DMS53 treated with DMSO at 0.1 percent for 48 hours (cell line): ENCODE measurements around the gene TUT4.

Experiments used
- DNase-seq: peaks from one replicate; lab custom pipeline; 2025; ENCODE audit not compliant: unreplicated experiment; lab: John Stamatoyannopoulos, UW

The TUT4 gene

GRCh38 chr1:52534928-52535764 is 17.7 kb downstream of the TUT4 start:
- DNase-seq, result no peak

DNA sequence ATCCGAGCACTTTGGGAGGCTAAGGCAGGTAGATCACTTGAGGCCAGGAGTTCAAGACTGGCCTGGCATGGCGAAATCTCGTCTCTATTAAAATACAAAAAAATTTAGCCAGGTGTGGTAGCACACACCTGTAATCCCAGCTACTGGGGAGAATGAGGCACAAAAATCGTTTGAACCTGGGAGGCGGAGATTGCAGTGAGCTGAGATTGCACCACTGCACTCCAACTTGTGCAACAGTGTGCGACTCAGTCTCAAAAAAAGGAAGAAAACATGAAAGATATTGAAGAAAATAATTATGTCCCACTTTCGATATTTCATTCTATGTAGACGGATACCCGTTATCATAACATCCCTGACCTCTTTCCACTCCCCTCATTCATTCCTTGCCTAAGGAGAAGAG is 19.2 kb downstream of the TUT4 start:
- no peak for DNase-seq

DNA sequence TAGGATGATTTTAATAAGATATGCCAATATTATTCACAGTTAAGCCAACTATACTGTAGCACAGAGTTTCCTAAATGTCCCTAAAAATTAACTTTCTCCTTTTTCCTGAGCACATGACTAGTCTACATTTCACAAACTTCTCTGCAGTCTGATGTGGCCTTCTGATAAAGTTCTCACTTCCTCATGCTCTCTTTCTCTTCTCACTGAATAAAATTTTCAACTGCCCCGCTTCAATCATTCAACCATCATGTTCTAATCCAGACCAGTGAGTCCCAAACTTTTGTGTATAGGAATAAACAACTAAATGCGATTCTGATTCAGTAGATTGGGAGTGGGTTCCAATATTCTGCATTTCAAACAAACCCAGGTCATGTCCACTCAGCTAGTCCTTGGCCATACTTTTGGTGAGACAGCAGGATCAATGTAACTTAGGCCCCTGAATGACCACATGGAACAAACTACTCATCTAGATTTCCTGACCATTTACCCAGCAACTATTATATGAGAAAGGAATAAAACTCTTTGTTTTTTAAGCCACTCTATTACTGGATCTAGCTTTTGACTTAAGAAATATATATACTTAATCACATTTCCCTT is 20.1 kb downstream of the TUT4 start:
- DNase-seq, result no peak

DNA sequence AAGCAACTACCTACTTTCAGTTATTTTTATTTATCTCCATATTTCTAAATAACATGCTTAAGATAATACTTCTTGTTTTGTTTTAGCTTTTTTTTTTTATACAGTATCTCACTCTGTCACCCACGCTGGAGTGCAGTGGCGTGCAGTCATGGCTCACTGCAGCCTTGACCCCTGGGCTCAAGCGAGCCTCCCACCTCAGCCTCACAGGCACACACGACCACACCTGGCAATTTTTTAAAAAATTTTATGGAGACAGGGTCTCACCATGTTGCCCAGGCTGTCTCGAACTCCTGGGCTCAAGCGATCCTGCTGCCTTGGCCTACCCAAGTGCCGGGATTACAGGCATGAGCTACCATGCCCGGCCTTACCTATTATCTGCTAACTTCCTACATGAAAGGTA is 20.6 kb downstream of the TUT4 start:
- DNase-seq, result no peak

- DNase-seq, result no peak
These were observed 21.5 kb downstream of the TUT4 start for GRCh38 chr1:52531249-52531872.

GRCh38 chr1:52530563-52531144 is 22.2 kb downstream of the TUT4 start:
- no peak for DNase-seq

- no peak for DNase-seq
These were observed 29.5 kb downstream of the TUT4 start for GRCh38 chr1:52523376-52523775.

- no peak for DNase-seq
These were observed 32.7 kb downstream of the TUT4 start for GRCh38 chr1:52520148-52520547.

GRCh38 chr1:52518962-52519361 is 33.9 kb downstream of the TUT4 start:
- DNase-seq, result no peak

- DNase-seq, result no peak
These were observed 40.9 kb downstream of the TUT4 start for GRCh38 chr1:52511851-52512615.

GRCh38 chr1:52511439-52511838 is 41.5 kb downstream of the TUT4 start:
- no peak for DNase-seq

DNA sequence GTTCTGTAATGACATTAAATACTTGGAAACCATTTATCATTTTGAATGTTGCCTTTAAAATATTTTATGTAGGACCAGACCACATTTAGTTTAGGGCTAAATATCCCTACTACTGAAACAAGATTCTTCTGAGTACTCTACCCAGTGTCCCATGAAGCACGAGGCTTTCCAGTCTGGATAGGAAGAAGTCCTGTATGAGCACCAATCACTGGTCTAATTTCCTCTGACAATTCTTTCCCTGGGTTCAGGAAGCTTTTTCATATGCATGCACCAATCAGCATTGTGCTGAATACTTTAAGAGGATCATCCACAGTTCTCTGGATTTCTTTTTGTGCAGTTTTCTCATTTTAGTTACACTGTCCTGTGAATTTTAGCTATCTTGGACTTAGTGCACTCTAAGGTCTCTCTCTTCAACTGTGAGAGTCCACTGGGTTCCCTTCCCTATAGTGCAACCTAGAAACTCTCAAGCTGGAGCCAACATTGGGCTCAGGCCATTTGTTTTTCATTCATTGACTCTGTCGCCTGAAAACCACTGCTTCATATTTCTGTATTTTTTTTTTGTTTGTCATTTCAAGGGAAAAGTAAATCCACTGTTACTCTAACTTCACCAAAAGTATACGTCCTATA is 45.9 kb downstream of the TUT4 start:
- DNase-seq, result no peak

- no peak for DNase-seq
These were observed 46.5 kb downstream of the TUT4 start for GRCh38 chr1:52506349-52506748.

- DNase-seq, result no peak
These were observed 48.2 kb downstream of the TUT4 start for GRCh38 chr1:52504720-52505119.

- no peak for DNase-seq
These were observed 49.2 kb downstream of the TUT4 start for GRCh38 chr1:52503706-52504105.

GRCh38 chr1:52502789-52503188 is 50.1 kb downstream of the TUT4 start:
- DNase-seq, result no peak

DNA sequence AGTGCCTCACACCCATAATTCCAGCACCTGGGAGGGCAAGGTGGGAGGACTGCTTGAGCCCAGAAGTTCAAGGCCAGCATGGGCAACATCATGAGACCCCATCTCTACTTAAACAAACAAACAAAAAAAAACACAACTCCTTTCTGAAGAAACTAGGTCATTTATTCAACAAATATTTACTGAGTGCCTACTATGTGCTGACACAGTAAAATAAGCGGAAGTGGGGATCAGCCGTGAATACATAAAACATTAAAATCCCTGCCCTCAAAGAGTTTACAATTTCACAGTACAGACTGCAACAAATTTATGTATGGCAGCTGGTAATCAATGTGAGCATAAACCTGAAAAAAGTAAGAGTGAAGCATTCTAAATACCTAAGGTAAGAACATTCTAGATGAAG is 65.3 kb downstream of the TUT4 start:
- no peak for DNase-seq

DNA sequence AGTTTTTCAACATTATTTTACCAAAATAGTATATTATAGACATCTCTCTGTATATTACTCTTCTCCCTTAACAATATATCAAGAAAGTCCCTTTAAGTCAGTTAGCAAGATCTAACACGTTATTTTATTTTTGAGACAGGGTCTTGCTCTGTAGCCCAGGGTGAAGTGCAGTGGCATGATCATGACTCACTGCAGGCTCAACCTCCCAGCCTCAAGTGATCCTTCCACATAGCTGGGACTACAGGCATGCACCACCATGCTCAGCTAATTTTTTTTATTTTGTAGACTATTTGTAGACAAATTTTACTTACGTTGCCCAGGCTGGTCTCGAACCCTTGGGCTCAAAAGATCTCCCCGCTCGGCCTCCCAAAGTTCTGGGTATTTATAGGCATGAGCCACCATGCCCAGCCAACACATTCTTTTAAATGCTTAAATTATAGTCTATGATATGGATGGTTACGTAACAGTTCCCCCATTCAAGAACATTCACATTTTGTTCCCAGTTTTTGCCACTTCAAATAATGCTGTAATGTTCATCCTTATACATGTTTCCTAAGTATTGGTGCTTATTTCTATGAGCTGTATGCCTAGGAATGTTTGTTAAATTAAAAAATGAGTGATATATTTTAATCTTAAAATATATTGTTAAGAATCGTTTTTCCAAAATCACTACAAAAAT is 70.4 kb downstream of the TUT4 start:
- no peak for DNase-seq

DNA sequence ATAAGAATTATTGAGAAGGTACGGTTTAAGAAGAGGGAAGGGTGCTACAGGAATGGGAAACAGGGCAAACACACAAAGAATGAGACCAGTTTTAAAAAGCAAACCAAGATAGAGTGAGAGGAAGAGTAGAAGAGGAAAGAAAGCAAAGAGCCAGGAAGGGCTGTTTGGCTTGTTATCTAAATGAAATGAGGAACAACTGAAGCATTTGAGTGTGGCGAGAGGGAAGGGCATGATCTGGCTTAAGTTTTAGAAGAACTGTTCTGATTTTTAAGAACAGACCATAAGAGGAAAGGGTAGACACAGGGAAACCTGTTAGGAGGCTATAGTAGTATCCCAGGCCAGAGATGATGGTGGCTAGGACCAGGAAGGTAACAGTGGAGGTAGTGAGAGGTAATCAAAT is 73.8 kb downstream of the TUT4 start:
- no peak for DNase-seq

GRCh38 chr1:52477876-52478275 is 75.0 kb downstream of the TUT4 start:
- no peak for DNase-seq
